LNCAP (cell line): ENCODE data around the gene COL21A1.

Experiments
- TF ChIP-seq, protein P1 (sequence below): fragments of 450-650 bp; IDR thresholded peaks from 2 replicates; pipeline ENCODE4 v1.5.1; 2017; ENCODE audit warnings: mild to moderate bottlenecking

Gene COL21A1

DNA sequence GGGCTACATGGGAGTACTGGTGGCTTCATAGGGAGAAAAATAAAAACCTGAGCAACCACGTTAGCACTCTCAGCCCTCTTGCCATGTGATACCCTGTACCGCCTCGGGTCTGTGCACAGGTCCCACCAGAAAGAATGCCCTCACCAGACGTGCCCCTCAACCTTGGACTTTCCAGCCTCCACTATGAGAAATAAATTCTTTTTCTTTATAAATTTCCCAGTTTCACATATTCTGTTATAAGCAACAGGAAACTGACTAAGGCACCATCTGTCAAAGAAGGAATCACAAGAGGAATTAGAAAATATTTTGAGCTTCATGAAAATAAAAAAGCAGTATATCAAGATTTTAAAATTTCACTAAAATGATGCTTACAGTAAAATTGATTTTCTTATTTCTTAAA is 203.6 kb downstream of the COL21A1 start:
- TF ChIP-seq, protein P1, sequence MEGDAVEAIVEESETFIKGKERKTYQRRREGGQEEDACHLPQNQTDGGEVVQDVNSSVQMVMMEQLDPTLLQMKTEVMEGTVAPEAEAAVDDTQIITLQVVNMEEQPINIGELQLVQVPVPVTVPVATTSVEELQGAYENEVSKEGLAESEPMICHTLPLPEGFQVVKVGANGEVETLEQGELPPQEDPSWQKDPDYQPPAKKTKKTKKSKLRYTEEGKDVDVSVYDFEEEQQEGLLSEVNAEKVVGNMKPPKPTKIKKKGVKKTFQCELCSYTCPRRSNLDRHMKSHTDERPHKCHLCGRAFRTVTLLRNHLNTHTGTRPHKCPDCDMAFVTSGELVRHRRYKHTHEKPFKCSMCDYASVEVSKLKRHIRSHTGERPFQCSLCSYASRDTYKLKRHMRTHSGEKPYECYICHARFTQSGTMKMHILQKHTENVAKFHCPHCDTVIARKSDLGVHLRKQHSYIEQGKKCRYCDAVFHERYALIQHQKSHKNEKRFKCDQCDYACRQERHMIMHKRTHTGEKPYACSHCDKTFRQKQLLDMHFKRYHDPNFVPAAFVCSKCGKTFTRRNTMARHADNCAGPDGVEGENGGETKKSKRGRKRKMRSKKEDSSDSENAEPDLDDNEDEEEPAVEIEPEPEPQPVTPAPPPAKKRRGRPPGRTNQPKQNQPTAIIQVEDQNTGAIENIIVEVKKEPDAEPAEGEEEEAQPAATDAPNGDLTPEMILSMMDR: no peak

DNA sequence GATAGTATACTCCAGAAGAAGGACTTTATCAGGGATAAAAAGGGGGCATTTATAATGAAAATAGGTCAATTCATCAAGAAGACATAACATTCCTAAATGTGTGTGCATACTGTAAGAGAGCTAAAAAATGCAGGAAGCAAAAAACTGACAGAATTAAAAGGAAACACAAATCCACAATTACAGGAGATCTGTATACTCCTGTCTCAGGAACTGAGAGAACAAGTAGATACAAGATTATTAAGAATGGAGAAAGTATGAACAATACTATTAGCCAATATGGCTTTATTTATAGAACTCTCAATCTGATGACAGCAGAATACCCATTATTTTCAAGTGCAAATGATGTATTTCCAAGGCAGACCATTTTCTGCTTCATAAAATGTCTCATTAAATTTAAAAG is 204.3 kb downstream of the COL21A1 start:
- TF ChIP-seq, protein P1: no peak

DNA sequence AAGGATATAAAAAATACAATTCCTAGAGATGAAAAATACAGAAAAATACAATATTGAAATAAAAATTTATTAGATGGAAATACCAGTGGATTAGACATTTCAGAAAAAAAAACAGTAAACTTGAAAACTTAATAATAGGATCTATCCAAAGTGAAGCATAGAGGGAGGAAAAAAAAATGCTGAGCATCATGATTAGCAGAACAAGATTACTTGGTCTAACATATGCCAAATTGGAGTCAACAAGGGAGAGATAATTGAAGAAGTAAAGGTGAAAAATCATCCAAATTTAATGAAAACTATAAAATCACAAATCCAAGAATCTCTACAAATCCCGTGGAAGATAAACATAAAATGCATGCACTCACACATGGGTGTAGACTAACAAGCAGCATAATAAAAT is 205.8 kb downstream of the COL21A1 start:
- TF ChIP-seq, protein P1: no peak

DNA sequence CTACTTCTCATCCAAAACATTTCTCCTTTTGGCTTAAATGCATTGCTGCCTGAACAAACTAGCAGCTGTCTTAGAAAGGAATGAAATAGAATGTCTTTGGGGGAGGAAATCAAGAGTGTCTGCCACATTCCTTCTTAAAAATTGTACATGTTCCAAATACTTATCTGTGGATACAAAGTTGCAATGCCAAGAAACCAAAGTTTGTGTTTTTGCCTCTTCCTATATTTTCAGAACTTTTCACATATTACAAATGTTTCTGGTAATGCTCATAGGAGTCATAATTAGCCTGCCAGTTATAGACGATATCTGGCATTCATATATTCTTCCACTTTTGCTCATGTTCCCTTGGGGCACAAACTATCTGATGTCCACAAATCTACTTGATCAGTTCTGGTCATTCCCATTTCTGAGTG is 206.5 kb downstream of the COL21A1 start:
- TF ChIP-seq, protein P1: no peak

DNA sequence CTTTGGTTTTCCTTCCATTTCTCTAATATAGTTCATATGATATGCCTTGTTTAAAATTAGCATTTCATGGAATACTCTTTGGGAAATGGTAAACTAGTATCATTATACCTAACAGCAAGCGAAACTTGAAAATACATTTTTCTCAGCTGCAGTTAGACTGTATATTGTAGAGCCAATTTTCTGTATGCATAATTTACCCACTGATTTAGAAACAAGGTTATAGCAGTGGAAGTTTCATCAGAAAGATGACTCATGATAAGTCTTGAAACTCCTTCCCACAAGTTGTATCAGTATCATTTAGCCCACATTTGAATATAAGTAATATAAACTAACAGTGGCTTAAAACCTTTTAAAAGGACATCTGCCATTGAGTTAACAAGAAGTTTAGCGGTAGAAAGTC is 207.2 kb downstream of the COL21A1 start:
- TF ChIP-seq, protein P1: no peak

DNA sequence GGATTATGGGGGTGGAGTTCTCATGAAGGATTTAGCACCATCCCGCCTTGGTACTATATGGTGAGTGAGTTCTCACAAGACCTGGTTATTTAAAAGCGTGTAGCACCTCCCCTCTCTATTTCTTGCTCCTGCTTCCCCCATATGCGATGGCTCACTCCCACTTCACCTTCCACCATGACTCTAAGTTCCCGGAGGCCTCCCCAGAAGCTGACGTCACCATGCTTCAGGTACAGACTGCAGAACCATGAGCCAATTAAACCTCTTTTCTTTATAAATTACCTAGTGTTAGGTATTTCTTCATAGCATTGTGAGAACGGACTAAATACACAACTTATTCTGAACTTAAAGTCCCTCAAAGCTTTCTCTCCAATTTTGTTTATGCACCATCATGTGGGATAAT is 208.6 kb downstream of the COL21A1 start:
- TF ChIP-seq, protein P1: no peak

DNA sequence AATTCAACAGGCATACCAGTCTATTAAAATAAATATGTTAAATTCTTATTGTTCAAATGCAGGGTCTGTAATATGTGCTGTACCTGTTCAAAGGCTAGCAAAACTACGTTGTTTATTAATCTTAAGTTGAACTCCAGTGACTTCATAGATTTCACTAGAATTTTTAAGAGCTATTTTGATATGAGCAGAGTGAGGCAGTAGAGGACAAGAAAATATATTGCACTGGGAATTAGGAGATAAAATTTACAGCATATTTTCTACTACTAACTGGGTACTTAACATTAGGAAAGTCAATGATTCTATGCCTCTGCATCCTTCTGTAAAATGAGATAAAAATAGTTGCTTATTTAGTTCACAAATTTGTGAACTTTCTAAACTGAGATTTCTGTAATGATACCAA is 209.8 kb downstream of the COL21A1 start:
- TF ChIP-seq, protein P1: no peak

DNA sequence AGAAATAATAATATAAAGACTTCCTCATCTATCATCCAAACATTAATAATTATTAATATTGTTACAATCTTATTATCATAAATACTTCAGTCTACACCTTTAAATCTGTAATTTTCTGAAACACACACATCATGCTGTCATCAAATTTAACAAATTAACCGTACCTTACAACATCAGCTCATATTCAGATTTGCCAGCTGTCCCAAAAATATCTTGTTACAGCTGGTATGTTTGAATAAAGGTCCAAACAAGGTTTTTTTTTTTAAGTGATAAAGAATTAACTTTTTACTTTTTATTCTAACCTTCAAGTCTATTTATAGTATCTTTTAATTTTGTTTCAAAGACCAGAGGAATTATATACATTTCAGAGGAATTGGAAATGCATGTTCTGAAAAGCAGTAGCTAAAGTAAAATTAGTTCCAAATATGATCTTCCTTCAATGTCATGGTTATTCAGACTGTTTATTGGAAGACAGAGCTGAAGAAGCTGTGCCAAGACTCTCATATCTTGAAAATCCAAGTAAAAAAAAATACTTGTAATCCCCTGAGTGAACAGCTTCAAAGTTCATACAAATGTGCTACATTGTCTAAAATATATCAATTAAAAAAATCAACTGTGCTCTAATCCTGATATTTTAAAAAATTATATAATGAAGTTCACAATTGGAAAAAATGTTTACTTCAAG is 210.3 kb downstream of the COL21A1 start:
- TF ChIP-seq, protein P1: no peak
